SW480 (cell line): ENCODE measurements around the gene ZNF438.

Experiments
- DNase-seq: peaks from one replicate; pipeline ENCODE4 v3.0.0-alpha.2; 2016; ENCODE audit warnings: low spot score

The ZNF438 gene

DNA sequence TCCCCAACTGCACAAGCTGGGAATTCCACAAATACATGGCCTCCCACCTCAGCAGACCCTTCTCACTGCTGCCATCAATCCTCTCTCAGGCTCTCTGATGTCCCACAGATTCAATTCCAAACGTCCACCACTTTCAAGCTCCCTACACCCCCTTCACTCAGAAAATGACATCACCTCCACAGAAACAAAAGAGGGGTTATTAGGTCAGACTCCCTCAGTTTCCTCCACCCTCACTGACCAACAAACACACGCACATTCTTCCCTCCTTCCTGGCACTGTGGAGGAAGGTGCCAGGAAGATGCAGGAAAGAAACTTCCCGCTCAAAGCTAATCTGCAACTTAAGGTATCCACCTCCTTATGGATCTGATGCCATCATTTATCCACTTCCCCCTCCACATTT lies 18.3 kb downstream of the ZNF438 start:
- DNase-seq = no peak

GRCh38 chr10:31011665-31012022 lies 20.0 kb downstream of the ZNF438 start:
- DNase-seq = no peak

DNA sequence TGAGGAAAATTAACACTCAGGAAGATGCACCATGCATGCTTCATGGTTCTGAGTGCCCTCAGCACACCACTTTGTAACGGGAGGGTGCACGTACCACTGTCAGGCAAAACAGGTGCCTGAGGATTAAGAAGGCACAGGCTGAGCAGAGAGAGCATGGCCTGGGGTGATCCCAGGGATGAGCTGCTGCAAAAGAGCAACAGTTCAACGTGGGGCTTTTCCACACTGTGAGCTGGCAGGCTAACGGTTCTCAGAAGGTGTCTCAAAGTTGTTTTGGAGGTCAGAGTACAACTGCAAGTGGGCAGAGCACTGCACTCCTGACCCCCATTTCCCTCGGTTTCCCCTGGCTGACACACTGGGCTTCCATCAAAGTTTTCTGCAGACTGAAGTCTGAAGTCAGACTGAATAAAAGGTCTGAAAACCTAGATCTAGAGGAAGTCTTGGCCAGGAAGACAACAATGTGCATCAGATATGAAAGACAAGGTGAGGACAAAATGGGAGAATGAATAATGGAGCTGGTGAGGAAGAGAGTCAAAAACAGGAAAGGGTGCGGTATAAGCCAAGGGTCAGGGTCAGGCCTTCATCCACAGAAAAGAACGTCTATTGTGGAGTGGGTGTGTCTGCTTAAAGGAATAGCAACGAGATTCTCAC lies 20.5 kb downstream of the ZNF438 start:
- DNase-seq = no peak

DNA sequence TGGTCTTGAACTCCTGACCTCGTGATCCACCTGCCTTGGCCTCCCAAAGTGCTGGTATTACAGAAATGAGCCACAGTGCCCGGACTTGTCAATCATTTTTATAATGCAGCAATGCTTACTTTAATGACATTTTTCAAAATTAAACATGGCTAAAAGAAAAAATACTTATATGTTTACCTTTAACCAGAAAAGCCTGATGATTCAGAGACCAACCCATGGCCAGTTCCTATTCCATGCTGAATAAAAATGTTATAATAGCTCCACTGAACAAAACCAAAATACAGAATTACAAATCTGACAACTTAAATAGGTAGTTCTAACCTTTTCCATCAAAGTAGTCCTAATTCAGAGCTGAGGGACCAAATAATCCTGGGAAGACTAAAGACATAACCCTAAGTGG lies 21.6 kb downstream of the ZNF438 start:
- DNase-seq = no peak

GRCh38 chr10:31005895-31006294 lies 25.8 kb downstream of the ZNF438 start:
- DNase-seq = no peak

DNA sequence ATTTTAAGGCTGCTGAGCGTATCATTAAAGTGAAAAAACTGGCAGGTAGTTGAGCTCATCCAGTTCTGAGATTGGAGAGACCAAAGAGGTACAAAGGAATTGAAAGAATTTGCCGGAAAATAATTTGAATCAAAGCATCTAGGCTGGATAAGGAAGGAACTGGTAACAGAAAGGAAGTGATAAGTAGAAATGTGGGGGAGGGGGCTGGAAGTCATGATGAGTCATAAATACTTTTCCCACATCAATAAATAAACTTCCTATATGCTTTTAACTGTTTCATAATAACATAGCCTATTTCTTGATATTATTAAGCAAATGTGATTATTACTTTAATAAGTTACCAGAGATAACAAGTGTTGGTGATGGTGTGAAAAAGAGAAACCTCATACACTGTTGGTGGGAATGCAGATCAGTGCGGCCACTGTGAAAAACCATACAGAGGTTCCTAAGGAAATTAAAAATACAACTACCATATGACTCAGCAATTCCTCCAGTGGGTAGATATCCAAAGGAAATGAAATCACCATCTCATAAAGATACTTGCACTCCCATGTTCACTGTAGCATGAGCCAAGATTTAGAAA lies 27.0 kb downstream of the ZNF438 start:
- DNase-seq = no peak

DNA sequence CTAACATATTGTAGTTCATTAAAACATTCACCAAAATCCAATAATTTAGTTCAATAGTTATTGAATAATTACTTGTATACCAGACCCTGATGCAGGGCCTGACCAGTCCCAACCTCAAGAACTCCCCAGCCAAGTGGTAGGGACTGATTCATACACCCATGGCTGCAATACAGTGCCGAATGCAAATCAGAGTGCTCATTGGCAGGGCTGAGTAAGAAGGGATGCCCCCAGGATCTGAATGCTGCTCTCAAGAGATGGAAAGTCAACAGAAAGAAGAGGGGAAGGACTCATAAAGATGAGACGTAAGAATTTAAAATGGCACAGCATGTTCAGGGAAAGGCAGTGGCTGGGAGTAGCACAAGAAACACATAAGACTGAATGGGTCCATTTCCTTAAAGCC lies 29.9 kb downstream of the ZNF438 start:
- DNase-seq = no peak

DNA sequence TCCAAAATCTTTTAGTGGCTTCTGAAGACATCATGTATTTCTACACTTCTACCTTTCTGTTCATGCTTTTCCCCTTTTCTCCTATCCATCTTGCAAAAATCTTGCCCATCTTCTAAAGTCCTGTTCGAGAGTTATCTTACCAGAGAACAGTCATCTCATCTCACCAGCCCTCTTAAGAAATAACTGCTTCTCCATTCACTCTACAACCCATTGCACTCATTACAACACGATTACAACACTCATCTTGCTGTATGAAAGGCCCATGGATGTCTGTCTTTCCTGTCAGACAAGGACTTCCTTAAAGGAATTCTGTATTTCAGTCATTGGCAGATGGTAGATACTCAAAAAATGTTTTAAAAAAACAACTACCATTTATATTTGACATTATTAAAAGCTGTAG lies 30.8 kb downstream of the ZNF438 start:
- no peak for DNase-seq

GRCh38 chr10:31000071-31000782 lies 31.4 kb downstream of the ZNF438 start:
- DNase-seq = no peak

GRCh38 chr10:30999070-30999712 lies 32.5 kb downstream of the ZNF438 start:
- DNase-seq = no peak

GRCh38 chr10:30997536-30998235 lies 34.0 kb downstream of the ZNF438 start:
- DNase-seq = no peak

DNA sequence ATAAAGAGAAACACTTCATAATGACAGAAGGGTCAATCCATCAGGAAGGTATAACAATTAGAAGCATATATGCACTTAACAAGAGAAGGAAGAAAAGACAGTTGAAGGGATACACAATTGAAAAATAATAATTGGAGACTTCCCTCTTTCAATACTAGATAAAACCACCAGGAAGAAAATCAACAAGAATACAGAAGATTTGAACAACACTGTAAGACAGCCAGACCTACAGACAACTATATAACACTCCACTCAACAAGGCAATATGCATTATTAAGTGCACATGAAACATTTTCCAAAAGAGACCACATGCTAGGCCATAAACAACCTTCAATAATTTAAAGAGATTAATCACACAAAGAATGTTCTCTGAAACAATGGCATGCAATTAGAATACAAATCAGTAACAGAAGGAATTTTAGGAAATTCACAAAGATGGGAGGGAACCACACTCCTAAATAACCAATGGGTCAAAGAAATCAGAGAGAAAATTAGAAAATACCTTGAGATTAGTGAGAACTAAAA lies 35.1 kb downstream of the ZNF438 start:
- no peak for DNase-seq

- no peak for DNase-seq
Observed at GRCh38 chr10:30995081-30995770, 36.4 kb downstream of the ZNF438 start.

GRCh38 chr10:30993155-30993554 lies 38.5 kb downstream of the ZNF438 start:
- DNase-seq = no peak

DNA sequence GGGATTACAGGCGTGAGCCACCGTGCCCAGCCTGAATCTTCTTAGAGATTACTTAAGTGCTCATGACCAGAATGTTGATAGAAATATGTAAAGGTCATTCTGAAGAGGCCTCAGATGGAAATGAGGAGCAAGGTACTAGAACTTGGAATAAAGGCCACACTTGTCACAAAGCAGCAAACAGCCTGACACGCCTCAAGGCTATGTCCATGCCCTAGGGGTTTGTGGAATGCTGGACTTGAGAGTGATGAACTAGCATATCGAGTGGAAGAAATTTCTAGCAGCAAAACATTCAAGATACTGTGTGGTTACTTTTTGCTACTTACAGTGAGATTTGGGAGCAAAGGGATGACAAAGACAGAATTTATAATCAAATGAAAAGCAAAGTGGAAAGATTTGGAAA lies 39.0 kb downstream of the ZNF438 start:
- DNase-seq = no peak

DNA sequence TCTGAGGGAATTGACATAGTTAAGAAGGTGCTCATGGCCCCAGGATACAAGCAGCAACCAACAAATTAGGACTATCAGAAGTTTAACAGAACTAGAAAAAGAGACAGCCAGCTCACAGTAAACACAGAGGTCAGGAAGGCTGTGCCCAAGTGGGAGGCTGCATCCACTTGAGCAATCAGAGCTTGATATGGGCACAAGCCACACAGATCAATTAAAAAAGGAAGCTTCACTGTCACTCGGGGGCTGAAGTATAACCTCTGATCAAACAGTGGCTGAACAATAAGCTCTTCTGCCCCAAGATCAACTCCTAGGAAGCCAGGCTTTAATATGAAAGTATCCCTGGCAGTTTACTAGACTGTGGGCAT lies 40.0 kb downstream of the ZNF438 start:
- no peak for DNase-seq

- no peak for DNase-seq
Observed at GRCh38 chr10:30990971-30991646, 40.6 kb downstream of the ZNF438 start.

- DNase-seq = no peak
Observed at GRCh38 chr10:30990351-30990750, 41.3 kb downstream of the ZNF438 start.

DNA sequence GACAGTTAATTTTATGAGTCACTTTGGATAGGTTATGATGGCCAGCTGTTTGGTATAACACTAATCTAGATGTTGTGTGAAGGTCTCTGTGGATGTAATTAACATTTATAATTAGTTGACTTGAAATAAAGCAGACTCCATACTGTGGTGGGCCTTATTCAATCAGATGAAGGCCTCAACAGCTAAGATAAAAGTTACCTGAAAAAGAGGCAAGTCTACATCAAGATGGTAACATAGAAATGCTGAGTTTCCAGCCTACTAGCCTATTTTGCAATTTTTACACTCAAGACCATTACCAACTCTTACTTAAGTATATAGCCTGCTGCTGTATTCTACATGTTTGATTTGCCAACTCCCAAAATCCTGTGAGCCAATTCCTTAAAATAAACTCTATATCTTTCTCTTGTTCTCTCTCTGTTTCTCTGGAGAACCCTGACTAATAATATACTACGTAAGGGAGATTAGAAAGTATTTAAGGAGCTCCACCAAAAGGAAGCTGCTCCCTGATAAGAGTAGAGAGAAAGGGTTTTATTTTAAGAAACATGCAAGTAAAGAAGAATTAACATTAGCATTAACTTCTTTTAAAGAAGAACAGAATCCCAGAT lies 42.7 kb downstream of the ZNF438 start:
- DNase-seq = no peak

- DNase-seq = no peak
Observed at GRCh38 chr10:30987463-30987862, 44.2 kb downstream of the ZNF438 start.

- no peak for DNase-seq
Observed at GRCh38 chr10:30986053-30986555, 45.6 kb downstream of the ZNF438 start.
